SKM-1 treated with dmso at 0.1 percent for 144 hours (cell line): ENCODE measurements around the gene RNF145.
"Not testable (repeated sequence)": the region's sequence is repeated elsewhere in the genome, so short reads cannot be mapped to it uniquely, and the experiment has no call there.

Experiments used
- DNase-seq: peaks from one replicate; lab custom pipeline; 2025; ENCODE audit not compliant: unreplicated experiment; lab: John Stamatoyannopoulos, UW

RNF145 gene

DNA sequence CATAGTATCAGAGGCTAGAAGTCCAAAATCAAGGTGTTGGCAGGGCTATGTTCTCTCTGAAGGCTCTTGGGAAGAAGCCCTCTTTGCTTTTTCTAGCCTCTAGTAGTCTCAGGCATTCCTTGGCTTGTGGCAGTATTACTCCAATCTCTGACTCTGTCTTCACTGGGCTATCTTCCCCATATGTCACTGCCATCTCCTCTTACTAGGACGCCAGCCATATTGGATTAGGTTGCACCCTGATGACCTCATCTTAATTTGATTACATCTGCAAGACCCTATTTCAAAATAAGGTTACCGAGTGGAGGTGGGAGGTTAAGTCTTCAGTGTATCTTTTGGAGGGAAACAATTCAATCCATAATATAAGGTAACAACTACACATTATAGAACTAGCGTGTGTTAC lies 88.3 kb downstream of the RNF145 start:
- DNase-seq: no peak

DNA sequence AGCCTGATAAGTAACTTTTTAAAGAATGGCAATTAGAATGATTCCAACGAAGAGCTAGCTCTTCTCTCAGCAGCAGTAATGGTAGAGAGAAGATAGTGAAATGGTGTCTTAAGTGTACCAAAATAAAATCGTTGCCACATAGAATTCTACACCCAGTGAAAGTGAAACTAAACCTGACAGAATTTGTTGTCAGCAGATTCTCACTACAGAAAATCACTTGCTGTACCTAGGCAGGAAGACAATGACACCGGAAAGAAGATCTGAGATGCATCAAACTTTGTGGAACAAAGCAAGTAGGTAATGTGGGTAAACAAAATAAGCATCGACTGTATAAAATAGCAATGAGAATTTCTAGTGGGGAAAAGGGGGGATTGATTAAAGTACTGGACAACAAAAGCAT lies 88.9 kb downstream of the RNF145 start:
- DNase-seq: no peak

DNA sequence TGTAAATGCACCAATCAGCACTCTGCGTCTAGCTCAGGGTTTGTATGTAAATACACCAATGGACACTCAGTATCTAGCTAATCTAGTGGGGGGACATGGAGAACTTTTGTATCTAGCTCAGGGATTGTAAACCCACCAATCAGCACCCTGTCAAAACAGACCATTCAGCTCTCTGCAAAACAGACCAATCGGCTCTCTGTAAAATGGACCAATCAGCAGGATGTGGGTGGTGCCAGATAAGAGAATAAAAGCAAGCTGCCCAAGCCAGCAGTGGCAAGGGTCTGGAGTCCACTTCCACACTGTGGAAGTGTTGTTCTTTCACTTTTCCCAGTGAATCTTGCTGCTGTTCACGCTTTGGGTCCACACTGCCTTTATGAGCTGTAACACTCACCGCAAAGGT lies 89.5 kb downstream of the RNF145 start:
- DNase-seq: not testable (repeated sequence)

DNA sequence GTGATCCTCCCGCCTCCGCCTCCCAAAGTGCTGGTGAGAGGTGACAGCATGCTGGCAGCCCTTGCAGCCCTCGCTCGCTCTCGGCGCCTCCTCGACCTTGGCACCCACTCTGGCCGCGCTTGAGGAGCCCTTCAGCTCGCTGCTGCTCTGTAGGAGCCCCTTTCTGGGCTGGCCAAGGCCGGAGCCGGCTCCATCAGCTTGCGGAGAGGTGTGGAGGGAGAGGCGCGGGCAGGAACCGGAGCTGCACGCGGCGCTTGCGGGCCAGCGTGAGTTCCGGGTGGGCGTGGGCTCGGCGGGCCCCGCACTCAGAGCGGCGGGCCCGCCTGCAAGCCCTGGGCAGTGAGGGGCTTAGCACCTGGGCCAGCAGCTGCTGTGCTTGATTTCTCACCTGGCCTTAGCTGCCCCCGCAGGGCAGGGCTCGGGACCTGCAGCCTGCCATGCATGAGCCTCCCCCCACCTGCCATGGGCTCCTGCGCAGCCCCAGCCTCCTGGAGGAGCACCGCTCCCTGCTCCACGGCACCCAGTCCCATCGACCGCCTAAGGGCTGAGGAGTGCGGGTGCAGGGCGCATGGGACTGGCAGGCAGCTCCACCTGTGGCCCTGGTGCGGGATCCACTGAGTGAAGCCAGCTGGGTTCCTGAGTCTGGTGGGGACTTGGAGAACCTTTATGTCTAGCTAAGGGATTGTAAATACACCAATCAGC lies 90.2 kb downstream of the RNF145 start:
- DNase-seq: not testable (repeated sequence)

DNA sequence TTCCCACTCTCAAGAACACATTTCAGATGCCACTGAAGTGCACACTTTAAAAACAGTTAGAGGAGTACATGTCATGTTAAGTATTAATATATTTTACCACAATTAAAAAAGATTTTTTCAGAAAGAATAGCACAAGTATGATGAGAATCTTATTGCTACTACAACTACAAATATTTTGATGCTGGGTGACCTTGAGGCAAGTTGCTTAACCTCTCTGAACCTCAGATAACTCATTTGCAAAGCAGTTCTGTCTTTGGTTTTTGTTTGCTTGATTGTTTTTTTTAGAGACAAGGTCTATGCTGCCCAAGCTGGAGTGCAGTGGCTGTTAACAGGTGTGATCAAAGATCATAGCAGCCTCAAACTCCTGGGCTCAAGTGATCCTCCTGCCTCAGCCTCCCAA lies 95.9 kb downstream of the RNF145 start:
- no peak for DNase-seq

DNA sequence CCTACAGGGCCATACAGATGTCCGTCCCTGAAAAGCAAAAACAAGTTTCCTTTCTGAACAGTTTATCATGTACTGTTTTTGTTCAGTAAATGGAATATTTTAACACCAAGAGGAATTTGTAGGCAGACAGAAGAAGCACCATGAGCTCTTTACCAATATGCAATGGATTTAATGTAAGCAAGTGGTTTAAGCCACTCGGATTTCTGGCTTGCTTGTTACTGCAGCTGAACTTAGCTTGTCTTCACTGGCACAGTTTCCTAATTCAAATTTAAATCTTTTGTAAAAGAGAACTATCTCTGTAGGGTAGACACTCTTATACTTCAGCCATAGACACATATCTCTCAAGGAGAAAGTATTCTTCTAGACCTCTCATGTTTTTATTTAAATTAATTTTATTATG lies 96.9 kb downstream of the RNF145 start:
- no peak for DNase-seq
